Skeletal muscle tissue (tissue), 4 donors: ENCODE results near the gene SDHA. TPM values are rescaled to one million over a fixed set of nuclear protein-coding genes. Genes with fewer than 3 reads are reported as not detected.

Experiments used
- H3K27ac ChIP-seq: one replicate; pipeline ENCODE4 v1.7.0; 2013; ENCODE audit warnings: mild to moderate bottlenecking, low read depth, low read length, inconsistent platforms
- H3K27me3 ChIP-seq, 3 donors: one replicate each; pipeline ENCODE4 v1.7.0; 2013; ENCODE audit warnings: low read length in 3 of 3; ENCODE audit not compliant: control insufficient read depth in 3 of 3, insufficient read depth in 3 of 3
- H3K36me3 ChIP-seq, 3 donors: one replicate each; pipeline ENCODE4 v1.7.0; 2013; ENCODE audit warnings: low read length in 3 of 3; ENCODE audit not compliant: control insufficient read depth in 3 of 3, insufficient read depth in 3 of 3
- H3K4me1 ChIP-seq, 3 donors: one replicate each; pipeline ENCODE4 v1.7.0; 2013; ENCODE audit warnings: low read length in 3 of 3, mild to moderate bottlenecking in 3 of 3; ENCODE audit not compliant: control insufficient read depth in 3 of 3, insufficient read depth in 3 of 3
- H3K4me3 ChIP-seq, 3 donors: one replicate each; pipeline ENCODE4 v1.7.0; 2013; ENCODE audit warnings: low read length in 3 of 3
- H3K9ac ChIP-seq, 3 donors: one replicate each; pipeline ENCODE4 v1.7.0; 2013; ENCODE audit warnings: low read length in 3 of 3, mild to moderate bottlenecking in 3 of 3, moderate library complexity in 2 of 3, low read depth in 1 of 3
- H3K9me3 ChIP-seq, 3 donors: one replicate each; pipeline ENCODE4 v1.7.0; 2013; ENCODE audit warnings: low read length in 3 of 3; ENCODE audit not compliant: control insufficient read depth in 3 of 3
- total RNA-seq: library from RNA; depleted of rRNA; stranded (reverse); fragments of >200 nt; gene quantifications from one replicate; pipeline ENCODE4 v1.2.3, GENCODE V29; 2014
- donor health status: Osteomylitis.

The SDHA gene
- total RNA-seq, 1 donor from 2014 or later: 98.6 TPM

GRCh38 chr5:191036-191948 lies 26.8 kb upstream of the SDHA start, which contains the start of gene LRRC14B:
Gene LRRC14B, plus strand, starts transcription at chr5:191495. Its CDS starts 44 bp downstream, at chr5:191539.
- H3K27me3 ChIP-seq: peaks cover 0 to 8% (median 4%) of the 10 kb centered on the region in 3 donors
- H3K4me3 ChIP-seq: peak within 1 kb of the TSS; percentile 78 to 90 (median 88)
- H3K4me1 ChIP-seq: peaks cover 59 to 78% (median 74%) of the 10 kb centered on the region in 3 donors
- peak within 1 kb of the TSS; percentile 98 for H3K27ac ChIP-seq
- peaks cover 9 to 24% (median 17%) of the 10 kb centered on the region in 3 donors for H3K36me3 ChIP-seq
- H3K9ac ChIP-seq: peak within 1 kb of the TSS; percentile 80 to 93 (median 84)
- H3K9me3 ChIP-seq: no peaks in the 10 kb centered on the region

GRCh38 chr5:191949-192690 lies 26.0 kb upstream of the SDHA start:
- Histone ChIP-seq H3K9ac (peak overlapping the region; percentile 78 to 93 (median 84)), H3K27me3 (peaks cover 0 to 8% (median 4%) of the 10 kb centered on the region in 3 donors), H3K27ac (peak overlapping the region; percentile 98), H3K9me3 (no peaks in the 10 kb centered on the region), H3K4me3 (peak overlapping the region; percentile 78 to 90 (median 88)), H3K36me3 (peaks cover 9 to 24% (median 17%) of the 10 kb centered on the region in 3 donors), H3K4me1 (peaks cover 59 to 78% (median 76%) of the 10 kb centered on the region in 3 donors)

GRCh38 chr5:192691-192969 lies 25.5 kb upstream of the SDHA start:
- Histone ChIP-seq H3K4me1 (peaks cover 57 to 75% (median 74%) of the 10 kb centered on the region in 3 donors), H3K27me3 (peaks cover 0 to 8% (median 0%) of the 10 kb centered on the region in 3 donors), H3K36me3 (peaks cover 9 to 24% (median 17%) of the 10 kb centered on the region in 3 donors), H3K4me3 (peak overlapping the region; percentile 78 to 90 (median 88)), H3K9me3 (no peaks in the 10 kb centered on the region), H3K9ac (peak overlapping the region; percentile 78 to 93 (median 81)), H3K27ac (peak overlapping the region; percentile 98)

GRCh38 chr5:192970-193831 lies 24.9 kb upstream of the SDHA start:
- peaks cover 0 to 8% (median 0%) of the 10 kb centered on the region in 3 donors for H3K27me3 ChIP-seq
- H3K9ac ChIP-seq: peak overlapping the region; percentile 78 to 93 (median 81)
- H3K27ac ChIP-seq: peak overlapping the region; percentile 98
- peak overlapping the region; percentile 78 to 90 (median 88) for H3K4me3 ChIP-seq
- peaks cover 9 to 24% (median 17%) of the 10 kb centered on the region in 3 donors for H3K36me3 ChIP-seq
- H3K9me3 ChIP-seq: no peaks in the 10 kb centered on the region
- peaks cover 55 to 74% (median 73%) of the 10 kb centered on the region in 3 donors for H3K4me1 ChIP-seq

- Histone ChIP-seq H3K36me3 (peaks cover 9 to 29% (median 17%) of the 10 kb centered on the region in 3 donors), H3K27ac (peak overlapping the region; percentile 98), H3K9me3 (no peaks in the 10 kb centered on the region), H3K9ac (peak overlapping the region; percentile 78 to 93 (median 81)), H3K4me1 (peaks cover 51 to 73% (median 69%) of the 10 kb centered on the region in 3 donors), H3K27me3 (peaks cover 0 to 8% (median 0%) of the 10 kb centered on the region in 3 donors), H3K4me3 (peak overlapping the region; percentile 52 to 90 (median 88))
Measured at GRCh38 chr5:194102-194501, 24.0 kb upstream of the SDHA start.

- no peaks in the 10 kb centered on the region for H3K9me3 ChIP-seq
- H3K4me3 ChIP-seq: peak overlapping the region in 2 of 3 donors; percentile 65 to 69
- peaks cover 9 to 29% (median 17%) of the 10 kb centered on the region in 3 donors for H3K36me3 ChIP-seq
- H3K27me3 ChIP-seq: peaks cover 0 to 8% (median 0%) of the 10 kb centered on the region in 3 donors
- peak overlapping the region; percentile 98 for H3K27ac ChIP-seq
- H3K9ac ChIP-seq: peak overlapping the region; percentile 59 to 85 (median 59)
- H3K4me1 ChIP-seq: peaks cover 45 to 70% (median 63%) of the 10 kb centered on the region in 3 donors
Measured at GRCh38 chr5:194603-195209, 23.4 kb upstream of the SDHA start.

- no peaks in the 10 kb centered on the region for H3K9me3 ChIP-seq
- peak overlapping the region in 1 of 3 donors; percentile 13 for H3K4me3 ChIP-seq
- H3K36me3 ChIP-seq: peaks cover 9 to 29% (median 17%) of the 10 kb centered on the region in 3 donors
- H3K9ac ChIP-seq: peak overlapping the region in 1 of 3 donors; percentile 50
- H3K27me3 ChIP-seq: peaks cover 0 to 8% (median 0%) of the 10 kb centered on the region in 3 donors
- peaks cover 37 to 69% (median 54%) of the 10 kb centered on the region in 3 donors for H3K4me1 ChIP-seq
- peak overlapping the region; percentile 98 for H3K27ac ChIP-seq
Measured at GRCh38 chr5:195401-196160, 22.5 kb upstream of the SDHA start.

- Histone ChIP-seq H3K27me3 (peaks cover 0 to 8% (median 0%) of the 10 kb centered on the region in 3 donors), H3K36me3 (peaks cover 9 to 29% (median 17%) of the 10 kb centered on the region in 3 donors), H3K27ac (peak overlapping the region; percentile 98), H3K9me3 (no peaks in the 10 kb centered on the region), H3K4me1 (peaks cover 33 to 67% (median 51%) of the 10 kb centered on the region in 3 donors), H3K9ac (no peak overlapping the region), H3K4me3 (no peak overlapping the region)
Measured at GRCh38 chr5:196350-196749, 21.8 kb upstream of the SDHA start.
